Central memory CD8-positive, alpha-beta T cell (primary cell): ENCODE measurements around the gene HYPK.

Source experiments
- ATAC-seq: fragments of 150-1000 bp; cut with Tn5 transposase; replicated peaks from 2 replicates; pipeline ENCODE4 v1.10.0; 2022; ENCODE audit warnings: mild to moderate bottlenecking, moderate FRiP score, moderate number of reproducible peaks; ENCODE audit not compliant: poor library complexity, severe bottlenecking; ENCODE audit errors: extremely low read depth
- DNase-seq, 2 donors: peaks; one replicate each; pipeline ENCODE4 v3.0.0; 2021; ENCODE audit warnings: low spot score in 2 of 2
- H3K27ac Mint-ChIP-seq: one replicate; pipeline ENCODE4 v1.8.0; 2022; ENCODE audit warnings: low read depth, mild to moderate bottlenecking, moderate library complexity, mixed read lengths
- H3K27me3 Mint-ChIP-seq: one replicate; pipeline ENCODE4 v1.8.0; 2022; ENCODE audit warnings: mixed read lengths
- H3K36me3 Mint-ChIP-seq: one replicate; pipeline ENCODE4 v1.8.0; 2022; ENCODE audit warnings: mild to moderate bottlenecking, moderate library complexity, mixed read lengths; ENCODE audit not compliant: insufficient read depth
- H3K4me1 Mint-ChIP-seq: one replicate; pipeline ENCODE4 v1.8.0; 2022; ENCODE audit warnings: mixed read lengths
- H3K4me3 Mint-ChIP-seq: one replicate; pipeline ENCODE4 v1.8.0; 2022; ENCODE audit warnings: mild to moderate bottlenecking, moderate library complexity, mixed read lengths
- H3K9me3 Mint-ChIP-seq: one replicate; pipeline ENCODE4 v1.8.0; 2022; ENCODE audit warnings: mixed read lengths

HYPK gene

DNA sequence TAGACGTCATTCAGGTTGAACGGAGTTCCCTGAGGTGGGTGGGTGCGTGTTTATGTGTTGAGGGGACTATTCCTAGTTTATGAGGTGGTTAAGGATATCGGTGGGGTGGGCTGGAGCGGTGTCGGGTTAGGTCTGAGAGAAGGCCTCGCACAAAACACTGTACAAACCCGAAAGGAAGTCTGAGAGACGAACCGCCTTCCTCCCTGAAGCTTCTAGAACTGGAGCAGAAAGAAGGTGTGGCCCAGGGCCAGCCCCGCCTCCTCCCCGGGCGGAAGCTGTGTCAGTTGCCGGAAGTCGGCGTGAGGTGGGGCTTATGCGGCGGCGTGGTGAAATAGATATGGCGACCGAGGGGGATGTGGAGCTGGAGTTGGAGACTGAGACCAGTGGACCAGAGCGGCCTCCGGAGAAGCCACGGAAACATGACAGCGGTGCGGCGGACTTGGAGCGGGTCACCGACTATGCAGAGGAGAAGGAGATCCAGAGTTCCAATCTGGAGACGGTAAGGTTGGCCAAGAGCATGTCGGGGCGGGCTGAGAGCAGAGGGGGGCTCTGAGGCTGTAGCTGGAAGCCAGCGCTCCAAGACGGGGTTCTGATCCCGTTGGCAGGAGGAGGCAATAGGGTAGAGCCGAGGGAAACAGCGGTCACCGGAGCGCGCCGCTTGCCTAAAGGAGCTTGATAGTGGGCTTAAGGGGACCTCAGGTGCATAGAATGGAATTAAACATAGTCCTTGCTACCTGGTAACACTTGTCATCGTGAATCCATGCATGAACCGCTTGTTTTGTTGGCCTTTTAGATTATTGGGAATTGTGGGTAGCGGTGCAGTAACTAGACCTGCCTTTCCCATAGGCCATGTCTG, at the start of gene HYPK:
Gene HYPK (plus strand): TSS at position 314 of the 856 bp plus-strand sequence. CDS start 24 bp downstream, at position 338.
- peak within 1 kb of the TSS; percentile 97 for H3K27ac Mint-ChIP-seq
- peak; percentile 82 to 86 for DNase-seq
- H3K36me3 Mint-ChIP-seq = peaks cover 49% of the 10 kb centered on the region
- peak; percentile 99 for ATAC-seq
- no peaks in the 10 kb centered on the region for H3K27me3 Mint-ChIP-seq
- peaks cover 40% of the 10 kb centered on the region for H3K4me1 Mint-ChIP-seq
- H3K9me3 Mint-ChIP-seq = no peaks in the 10 kb centered on the region
- peak within 1 kb of the TSS; percentile 96 for H3K4me3 Mint-ChIP-seq

DNA sequence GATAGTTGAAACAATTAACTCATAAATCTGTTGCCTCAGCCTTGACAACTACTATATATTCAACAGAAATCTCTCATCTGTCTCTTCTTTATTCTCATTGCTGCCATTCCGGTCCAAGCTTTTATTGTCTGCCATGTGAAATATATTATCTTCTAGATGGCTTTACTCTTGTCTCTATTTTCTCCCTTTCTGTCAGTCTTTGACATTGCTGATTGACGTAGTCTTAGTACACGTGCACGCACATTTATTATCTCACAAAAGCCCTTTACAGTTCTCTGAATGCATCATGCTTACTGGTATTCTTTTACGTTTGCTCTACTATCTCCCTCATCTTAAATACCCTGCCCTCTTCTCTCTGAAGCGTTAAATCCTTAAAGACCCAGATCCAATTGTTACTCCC, 48.5 kb upstream of the HYPK start:
- peaks cover 48% of the 10 kb centered on the region for H3K4me1 Mint-ChIP-seq
- peak overlapping the region; percentile 36 for H3K27ac Mint-ChIP-seq
- H3K9me3 Mint-ChIP-seq = no peaks in the 10 kb centered on the region

DNA sequence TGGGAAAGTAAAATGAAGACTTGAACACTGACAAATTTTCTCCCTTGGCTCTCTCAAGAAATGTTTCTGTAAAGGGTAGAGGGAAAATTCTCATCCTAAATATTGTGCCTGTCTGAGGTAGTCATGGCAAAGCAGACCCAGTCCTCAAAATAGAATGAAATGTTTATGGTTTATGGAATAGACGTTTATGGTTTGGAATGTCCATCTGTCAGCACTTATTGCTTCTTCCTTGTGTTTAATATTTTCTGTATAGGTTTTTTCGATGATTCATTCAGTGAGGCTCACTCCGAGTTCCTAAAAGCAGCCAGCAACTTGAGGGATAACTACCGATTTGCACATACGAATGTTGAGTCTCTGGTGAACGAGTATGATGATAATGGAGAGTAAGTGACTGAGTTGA, 37.6 kb upstream of the HYPK start:
- Mint-ChIP-seq H3K27ac (no peak overlapping the region), H3K27me3 (no peaks in the 10 kb centered on the region), H3K36me3 (peaks cover 84% of the 10 kb centered on the region), H3K4me3 (no peak overlapping the region), H3K9me3 (no peaks in the 10 kb centered on the region), H3K4me1 (peaks cover 9% of the 10 kb centered on the region)
- ATAC-seq (no peak), DNase-seq (no peak)

More for the DNA sequence above, 48.5 kb upstream of the HYPK start:
- Mint-ChIP-seq H3K27me3 (no peaks in the 10 kb centered on the region), H3K36me3 (peaks cover 52% of the 10 kb centered on the region), H3K4me3 (peak overlapping the region; percentile 97)
- DNase-seq (no peak), ATAC-seq (no peak)

DNA sequence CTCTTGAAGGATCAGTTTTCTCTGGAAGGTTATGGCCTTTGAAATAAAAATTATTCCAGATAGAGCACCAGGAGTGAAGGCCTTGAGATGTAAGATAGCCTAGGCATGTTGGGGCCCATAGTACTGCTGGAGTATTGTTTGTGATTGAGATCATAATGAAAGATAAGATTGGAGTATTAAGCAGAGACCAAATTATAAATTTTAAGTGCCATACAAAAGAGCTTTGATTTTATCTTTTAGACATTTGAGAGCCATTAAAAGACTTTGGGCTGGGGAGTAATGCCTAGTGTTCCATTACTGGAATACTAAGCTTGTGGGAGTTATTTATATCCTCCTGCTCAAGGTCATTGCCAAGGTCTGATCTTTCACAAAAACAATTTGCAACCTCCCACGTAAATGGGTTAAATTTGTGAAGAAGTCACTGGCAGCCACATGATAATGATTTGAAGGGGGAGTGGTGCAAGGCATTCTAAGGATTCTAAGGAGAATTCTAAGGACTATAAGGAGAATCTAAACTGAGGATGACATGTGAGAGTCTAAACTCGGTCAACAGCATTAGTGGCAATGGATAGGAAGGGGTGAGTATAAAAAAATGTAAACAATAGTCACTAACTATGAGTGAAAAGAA, 36.5 kb upstream of the HYPK start:
- DNase-seq = no peak
- peaks cover 86% of the 10 kb centered on the region for H3K36me3 Mint-ChIP-seq
- H3K9me3 Mint-ChIP-seq = no peaks in the 10 kb centered on the region

DNA sequence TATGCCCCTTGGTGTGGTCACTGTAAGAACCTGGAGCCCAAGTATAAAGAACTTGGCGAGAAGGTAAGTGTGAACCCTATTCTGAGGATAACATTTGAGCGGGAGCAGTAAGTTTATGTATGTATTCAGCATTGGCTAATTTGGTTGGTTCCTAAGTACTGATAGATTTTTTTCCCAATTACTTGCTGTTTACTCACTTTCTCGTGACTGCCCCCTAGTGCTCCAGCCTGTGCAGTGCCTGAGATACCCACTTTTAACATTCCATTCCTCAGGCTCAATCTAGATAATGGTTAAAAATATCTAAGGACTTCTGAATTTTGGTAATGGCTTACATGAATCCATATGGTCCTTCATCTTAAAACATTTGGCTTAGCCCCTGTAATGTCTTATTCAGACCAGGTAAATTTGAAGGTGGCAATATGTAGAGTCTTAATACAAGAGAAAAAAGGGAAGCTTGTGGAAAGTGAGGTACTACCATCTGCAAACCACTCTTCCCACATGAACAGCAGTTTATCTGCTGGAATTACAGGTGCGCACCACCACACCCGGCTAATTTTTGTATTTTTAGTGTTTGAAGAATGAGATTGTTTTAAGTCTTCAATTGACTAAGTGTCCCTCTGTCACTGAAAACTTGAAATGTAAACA, 30.7 kb upstream of the HYPK start:
- Mint-ChIP-seq H3K4me3 (no peak overlapping the region), H3K27ac (no peak overlapping the region), H3K9me3 (no peaks in the 10 kb centered on the region), H3K36me3 (peaks cover 82% of the 10 kb centered on the region), H3K4me1 (no peaks in the 10 kb centered on the region), H3K27me3 (no peaks in the 10 kb centered on the region)
- ATAC-seq (no peak), DNase-seq (peak in 1 of 2 donors; percentile 37)

More for the DNA sequence above, 36.5 kb upstream of the HYPK start:
- H3K4me1 Mint-ChIP-seq = peaks cover 9% of the 10 kb centered on the region
- H3K27me3 Mint-ChIP-seq = no peaks in the 10 kb centered on the region
- no peak overlapping the region for H3K4me3 Mint-ChIP-seq
- ATAC-seq = no peak
- peak overlapping the region; percentile 30 for H3K27ac Mint-ChIP-seq

GRCh38 chr15:43771816-43772215, 28.6 kb upstream of the HYPK start:
- H3K36me3 Mint-ChIP-seq = peaks cover 71% of the 10 kb centered on the region
- no peak overlapping the region for H3K27ac Mint-ChIP-seq
- H3K9me3 Mint-ChIP-seq = no peaks in the 10 kb centered on the region
- H3K4me3 Mint-ChIP-seq = no peak overlapping the region
- no peak for ATAC-seq
- no peak for DNase-seq
- H3K4me1 Mint-ChIP-seq = peaks cover 7% of the 10 kb centered on the region
- H3K27me3 Mint-ChIP-seq = no peaks in the 10 kb centered on the region

- no peaks in the 10 kb centered on the region for H3K9me3 Mint-ChIP-seq
- no peak overlapping the region for H3K4me3 Mint-ChIP-seq
- H3K27me3 Mint-ChIP-seq = no peaks in the 10 kb centered on the region
- DNase-seq = no peak
- H3K4me1 Mint-ChIP-seq = peaks cover 14% of the 10 kb centered on the region
- ATAC-seq = no peak
- peaks cover 71% of the 10 kb centered on the region for H3K36me3 Mint-ChIP-seq
- H3K27ac Mint-ChIP-seq = no peak overlapping the region
Measured at GRCh38 chr15:43772624-43773023, 27.8 kb upstream of the HYPK start.

DNA sequence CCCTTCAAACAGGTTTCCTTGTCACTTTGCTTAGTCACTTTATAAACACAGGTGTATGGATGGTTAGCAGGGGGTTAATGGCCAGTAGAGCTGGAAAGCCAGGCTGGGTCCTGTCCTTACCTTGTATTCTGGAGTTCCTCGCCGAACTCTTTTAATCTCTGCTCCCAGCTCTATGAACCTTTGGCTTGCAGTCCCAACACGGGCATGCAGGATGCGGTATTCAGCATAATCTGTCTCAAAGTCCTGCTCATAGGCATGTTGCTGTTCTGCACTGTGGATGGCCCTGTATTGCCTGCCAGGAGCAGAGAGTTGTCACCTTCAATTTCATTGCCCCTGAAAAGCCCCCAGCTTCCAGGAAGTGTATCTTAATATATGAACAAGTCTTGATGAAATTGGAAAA, 26.3 kb upstream of the HYPK start:
- Mint-ChIP-seq H3K27ac (peak overlapping the region; percentile 20), H3K9me3 (no peaks in the 10 kb centered on the region), H3K36me3 (peaks cover 60% of the 10 kb centered on the region), H3K4me1 (peaks cover 19% of the 10 kb centered on the region), H3K27me3 (no peaks in the 10 kb centered on the region), H3K4me3 (no peak overlapping the region)
- ATAC-seq = no peak
- no peak for DNase-seq

GRCh38 chr15:43775411-43775965, 24.9 kb upstream of the HYPK start:
- H3K36me3 Mint-ChIP-seq = peaks cover 46% of the 10 kb centered on the region
- DNase-seq (no peak), ATAC-seq (no peak)
- H3K9me3 Mint-ChIP-seq = no peaks in the 10 kb centered on the region
- peak overlapping the region; percentile 92 for H3K4me3 Mint-ChIP-seq
- H3K27me3 Mint-ChIP-seq = no peaks in the 10 kb centered on the region
- peaks cover 22% of the 10 kb centered on the region for H3K4me1 Mint-ChIP-seq
- no peak overlapping the region for H3K27ac Mint-ChIP-seq

GRCh38 chr15:43776101-43776717, 24.2 kb upstream of the HYPK start:
- Mint-ChIP-seq H3K9me3 (no peaks in the 10 kb centered on the region), H3K27ac (peak overlapping the region; percentile 6), H3K4me3 (peak overlapping the region; percentile 92), H3K4me1 (peaks cover 22% of the 10 kb centered on the region), H3K27me3 (no peaks in the 10 kb centered on the region), H3K36me3 (peaks cover 38% of the 10 kb centered on the region)
- DNase-seq (no peak), ATAC-seq (no peak)

DNA sequence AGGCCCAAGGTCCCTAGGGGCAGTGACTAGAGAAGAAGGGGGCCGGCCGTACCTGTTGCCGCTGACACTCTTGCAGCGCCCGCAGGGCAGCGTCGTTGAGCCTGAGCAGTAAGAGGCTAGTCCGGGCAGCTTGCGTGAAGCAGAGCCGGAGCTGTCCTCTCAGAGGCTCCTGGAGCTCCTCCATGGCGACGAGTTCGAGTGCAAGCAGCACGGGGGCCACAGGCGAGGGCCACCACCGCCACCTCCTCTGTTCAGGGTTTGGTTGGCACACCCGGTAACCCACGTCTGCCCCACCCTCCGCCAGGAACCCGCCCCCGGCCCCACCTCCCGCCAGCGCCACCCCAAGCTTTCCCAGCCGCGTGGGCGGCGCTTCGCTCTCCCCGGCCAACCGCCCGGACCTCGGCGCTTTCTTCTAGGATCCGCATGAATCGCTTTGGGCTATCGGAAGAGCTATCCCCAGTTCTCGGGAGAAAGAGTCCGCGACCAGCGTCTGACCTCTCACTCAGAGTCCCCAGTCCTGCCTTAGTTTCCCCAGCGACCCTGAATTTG, 23.6 kb upstream of the HYPK start, which contains the start of gene ELL3:
Gene ELL3 (minus strand): TSS at position 249 of the 549 bp plus-strand sequence. CDS start 65 bp downstream, at position 184.
- DNase-seq (peak; percentile 48 to 55), ATAC-seq (peak; percentile 82)
- no peaks in the 10 kb centered on the region for H3K27me3 Mint-ChIP-seq
- peak within 1 kb of the TSS; percentile 92 for H3K4me3 Mint-ChIP-seq
- H3K4me1 Mint-ChIP-seq = peaks cover 22% of the 10 kb centered on the region
- H3K9me3 Mint-ChIP-seq = no peaks in the 10 kb centered on the region
- H3K36me3 Mint-ChIP-seq = peaks cover 33% of the 10 kb centered on the region
- H3K27ac Mint-ChIP-seq = peak within 1 kb of the TSS; percentile 76
